HG03558 (cell line): ENCODE data around the gene DHRS12.

ENCODE experiments used
- ATAC-seq: cut with Tn5 transposase; IDR thresholded peaks from one replicate; pipeline ENCODE4 v1.9.1; 2021; ENCODE audit warnings: moderate number of reproducible peaks; ENCODE audit not compliant: unreplicated experiment; ENCODE audit errors: extremely low read depth

The DHRS12 gene

DNA sequence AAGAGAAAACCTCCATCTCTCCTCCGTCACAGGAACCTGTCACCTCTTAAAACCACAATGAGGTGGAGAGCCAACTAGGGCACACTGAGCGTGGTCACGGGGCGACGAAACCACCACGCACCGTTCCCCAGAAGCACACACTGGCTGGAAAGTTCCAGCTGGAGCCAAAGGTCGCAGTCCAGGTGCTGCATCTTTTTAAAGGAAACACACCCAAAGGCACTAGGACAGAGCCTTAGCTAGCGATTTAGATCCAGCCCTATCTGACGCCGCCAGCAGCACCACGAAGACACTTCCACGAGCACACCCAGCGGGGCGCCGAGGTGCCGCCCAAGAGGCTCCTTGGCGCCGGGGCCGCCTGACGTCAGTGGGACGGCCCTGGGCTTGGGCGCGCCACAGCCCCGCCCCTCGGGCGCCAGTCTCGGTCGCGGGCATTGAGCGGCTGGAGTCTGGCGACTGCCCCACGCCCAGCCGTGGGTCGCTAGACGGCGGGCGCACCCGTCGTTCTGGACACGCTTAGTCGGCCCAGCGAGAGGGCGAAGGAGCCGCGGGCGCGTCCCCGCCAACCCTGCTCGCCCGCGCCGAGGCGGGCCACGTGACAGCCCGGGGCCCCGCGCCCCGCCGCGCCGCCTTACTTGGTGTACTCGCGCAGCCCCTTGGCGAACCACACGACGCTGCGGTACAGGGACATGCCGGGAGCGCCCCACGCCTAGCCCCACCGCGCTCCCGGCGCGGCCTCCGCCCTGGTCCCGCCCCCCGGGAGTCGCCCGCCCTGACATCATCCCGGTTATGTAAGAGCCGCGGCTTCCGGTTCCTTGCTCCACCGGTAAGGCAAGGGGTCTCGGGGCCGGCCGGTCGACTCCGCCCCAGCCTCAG is at the start of gene DHRS12:
TSS of gene DHRS12 (minus strand) at position 742 of the 873 bp plus-strand sequence. CDS start 4,504 bp downstream, outside the sequence.
- peak; percentile 61 for ATAC-seq

- ATAC-seq: no peak
These were observed 45.5 kb upstream of the DHRS12 start for GRCh38 chr13:51849145-51850101.

DNA sequence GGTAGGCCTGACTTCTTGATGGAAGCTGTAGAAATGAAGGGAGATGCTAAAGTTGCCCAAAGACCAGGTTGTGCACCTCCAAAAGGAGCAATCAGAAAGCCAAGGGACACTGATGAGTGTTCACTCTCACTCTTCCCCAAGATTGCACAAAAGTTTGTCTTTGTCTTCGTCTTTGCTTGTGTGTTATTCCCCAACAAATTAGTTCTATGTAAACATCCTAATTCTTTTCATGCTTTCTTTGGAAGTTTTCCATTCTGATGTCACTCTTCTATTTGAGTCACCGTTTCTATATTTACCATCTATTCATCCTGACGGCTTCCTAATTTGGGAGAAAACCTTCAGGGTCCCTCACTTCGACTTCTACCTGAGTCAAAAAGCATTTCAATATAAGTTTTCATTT is 44.7 kb upstream of the DHRS12 start:
- no peak for ATAC-seq

DNA sequence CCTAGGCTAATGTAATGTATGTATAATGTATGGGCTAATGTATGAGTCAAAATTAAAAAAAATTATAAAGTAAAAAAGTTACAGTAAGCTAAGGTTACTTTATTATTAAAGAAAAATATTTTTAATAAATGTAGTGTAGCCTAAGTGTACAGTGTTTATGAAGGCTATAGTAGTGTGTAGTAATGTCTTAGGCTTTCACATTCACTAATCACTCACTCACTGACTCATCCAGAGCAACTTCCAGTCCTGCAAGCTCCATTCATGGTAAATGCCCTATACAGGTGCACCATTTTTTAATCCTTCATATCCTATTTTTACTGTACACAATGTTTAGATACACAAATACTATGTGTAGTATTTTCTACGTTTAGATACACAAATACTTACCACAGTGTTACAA is 42.8 kb upstream of the DHRS12 start:
- ATAC-seq: no peak

DNA sequence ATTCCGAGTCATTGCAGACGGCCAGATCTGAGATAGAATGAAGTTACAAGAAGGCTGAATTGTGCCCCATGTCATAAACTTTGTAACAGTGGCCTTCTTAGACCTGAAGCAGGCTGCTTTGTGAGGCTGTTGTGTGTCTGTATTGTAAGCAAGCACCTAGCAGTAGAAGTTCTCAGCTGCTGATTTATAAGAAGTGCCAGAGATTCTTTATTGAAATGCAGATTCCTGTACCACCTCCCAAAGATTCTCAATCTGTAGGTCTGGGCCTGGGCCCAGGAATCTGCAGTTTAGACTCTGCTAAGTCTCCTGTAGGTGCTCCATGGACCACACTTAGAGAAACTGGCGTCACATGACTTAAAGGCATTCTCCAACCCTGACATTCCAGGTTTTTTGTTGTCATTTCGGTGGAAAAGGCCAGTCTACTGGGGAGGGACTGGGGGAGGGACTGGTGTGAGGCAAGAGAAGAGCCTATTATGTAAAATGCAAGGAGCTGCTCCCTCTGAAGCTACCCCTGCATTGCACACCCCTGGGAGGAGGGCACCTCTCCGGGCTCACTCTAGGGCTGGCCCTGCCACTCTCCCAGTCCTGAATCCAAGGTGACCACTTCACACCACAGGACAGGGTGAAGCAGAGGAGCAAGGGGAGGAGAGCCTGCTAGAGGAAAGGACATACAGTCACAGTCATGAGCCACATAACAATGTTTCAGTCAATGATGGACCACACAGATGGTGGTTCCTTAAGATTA is 41.8 kb upstream of the DHRS12 start:
- ATAC-seq: no peak

DNA sequence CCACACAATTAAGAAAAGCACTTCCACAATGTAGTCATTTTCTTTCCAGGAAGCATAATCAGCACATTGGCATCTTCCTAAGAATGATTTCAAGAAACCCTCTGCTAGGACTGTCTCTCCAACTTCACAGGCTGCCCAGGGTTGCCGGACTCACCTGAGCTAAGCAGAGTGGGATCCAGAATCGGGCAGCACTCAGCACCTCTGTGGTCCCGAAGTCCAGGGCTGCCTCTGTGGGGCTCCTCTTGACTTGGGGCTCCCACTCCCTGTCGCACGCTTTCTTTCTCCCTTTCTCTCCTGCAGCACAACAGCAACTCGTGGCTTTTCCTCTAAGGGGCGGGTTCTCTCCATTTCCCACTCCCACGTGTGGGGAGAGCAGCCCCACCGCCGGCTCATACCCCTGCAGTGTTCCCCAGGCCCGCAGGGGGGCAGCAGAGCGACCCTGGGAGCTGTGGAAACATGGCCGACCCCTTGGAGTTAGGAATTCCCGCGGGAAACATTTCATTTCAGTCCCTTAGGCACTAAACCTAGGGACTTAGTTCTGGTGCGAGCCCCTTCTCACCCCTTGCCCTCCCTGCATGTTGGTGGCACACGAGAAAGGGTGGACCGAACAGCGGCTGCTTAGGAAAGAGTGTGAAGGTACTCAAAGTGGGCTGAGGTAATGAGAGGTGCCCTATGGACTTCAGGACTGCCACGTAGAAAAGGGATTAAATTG is 41.1 kb upstream of the DHRS12 start, which contains the start of gene TMEM272:
TSS of gene TMEM272 (minus strand) at position 316 of the 712 bp plus-strand sequence. CDS start 6,647 bp downstream, outside the sequence.
- ATAC-seq: no peak

- no peak for ATAC-seq
These were observed 39.6 kb upstream of the DHRS12 start for GRCh38 chr13:51843529-51843928.

DNA sequence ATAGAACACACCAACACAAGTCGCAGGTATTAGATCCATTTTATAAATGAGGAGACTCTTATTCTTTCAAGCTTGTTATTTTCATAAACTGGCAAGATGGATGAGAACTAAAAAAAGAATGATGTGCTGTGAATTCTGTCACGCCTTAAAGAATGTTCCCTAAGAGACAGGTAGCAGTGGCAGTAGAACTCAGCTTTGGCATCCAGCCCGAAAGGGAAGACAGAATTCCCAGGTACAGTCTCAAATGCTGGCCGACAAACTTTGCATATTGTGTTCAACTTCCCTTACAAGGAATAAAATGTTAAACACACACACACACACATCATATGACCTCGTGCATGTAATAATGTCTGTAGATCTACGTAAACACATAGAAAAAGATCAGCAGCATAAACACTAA is 37.8 kb upstream of the DHRS12 start:
- no peak for ATAC-seq

DNA sequence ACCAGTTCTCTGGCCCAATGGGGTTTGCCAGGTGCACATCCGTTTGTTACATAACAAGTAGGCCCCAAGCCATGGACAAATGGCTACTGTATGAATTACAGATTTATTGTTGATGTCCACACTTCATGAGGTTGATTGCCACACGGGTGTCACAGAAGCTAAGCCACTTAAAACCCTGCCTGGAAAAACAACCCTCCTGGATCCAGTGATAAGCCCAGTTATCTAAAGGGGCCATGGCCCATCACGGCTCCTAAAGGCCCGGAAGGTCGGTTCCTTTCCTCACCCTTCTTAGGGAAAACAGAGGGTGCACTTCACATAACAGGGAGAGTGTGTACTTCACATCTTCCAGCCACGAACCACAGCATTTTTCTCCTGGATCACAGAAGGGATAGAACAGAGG is 37.0 kb upstream of the DHRS12 start:
- no peak for ATAC-seq

DNA sequence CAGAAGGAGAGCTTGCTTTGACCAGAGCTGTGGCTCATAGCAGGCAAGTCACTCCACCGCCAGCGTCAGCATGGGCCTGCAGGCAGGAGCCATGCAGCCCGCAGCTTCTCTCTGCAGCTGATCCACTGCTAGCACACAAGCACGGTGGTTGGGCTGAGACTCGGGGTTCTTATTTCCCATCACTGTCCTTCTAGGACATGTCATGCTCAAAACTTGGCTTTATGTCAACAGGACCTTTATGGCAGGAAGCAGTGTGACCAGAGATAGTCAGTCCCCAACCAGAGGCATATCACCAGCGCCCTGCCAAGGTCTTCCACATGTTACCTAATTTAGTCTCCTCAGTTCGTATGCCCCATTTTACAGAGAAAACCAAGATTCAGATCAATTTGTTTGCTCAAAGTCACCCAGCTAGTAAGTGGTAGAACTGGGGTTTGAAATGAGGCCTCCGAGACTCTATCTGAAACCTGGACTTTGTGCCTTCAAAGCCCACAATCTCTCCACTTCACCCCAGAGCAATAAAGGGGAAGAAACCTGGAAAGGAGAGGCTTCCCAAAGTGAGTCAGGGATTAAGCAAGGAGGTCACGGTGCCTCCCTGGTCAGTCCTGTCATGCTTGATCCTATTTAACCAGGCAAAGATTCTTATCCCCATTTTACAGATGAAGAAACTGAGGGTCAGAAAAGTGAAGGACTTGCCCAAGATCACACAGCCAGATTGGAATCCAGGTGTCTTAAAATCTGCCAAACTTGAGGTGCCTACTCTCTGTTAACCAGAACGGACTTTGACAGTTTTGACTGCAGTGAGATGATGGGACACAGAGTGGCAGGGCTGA is 36.0 kb upstream of the DHRS12 start:
- ATAC-seq: no peak

- no peak for ATAC-seq
These were observed 34.4 kb upstream of the DHRS12 start for GRCh38 chr13:51838240-51838846.

DNA sequence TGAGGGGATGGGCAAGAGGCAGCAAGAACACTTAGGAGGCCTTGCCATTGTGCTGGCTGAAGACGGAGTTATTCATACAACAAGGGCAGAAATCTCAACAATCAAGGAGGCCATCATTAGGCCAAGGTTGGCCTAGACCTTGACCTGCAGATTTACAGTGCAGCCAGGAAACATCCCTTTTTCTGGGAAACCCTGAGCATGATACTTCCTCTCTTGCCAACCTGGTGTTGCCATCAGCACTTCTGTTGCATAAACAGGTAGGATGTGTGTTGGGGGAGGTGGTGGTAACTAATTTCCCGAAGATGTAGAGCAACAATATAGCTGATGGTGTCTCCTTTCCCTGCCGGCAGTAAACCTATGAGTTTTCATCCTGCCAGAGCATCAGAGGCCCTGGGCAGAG is 33.1 kb upstream of the DHRS12 start:
- ATAC-seq: no peak

GRCh38 chr13:51834581-51835171 is 30.7 kb upstream of the DHRS12 start:
- no peak for ATAC-seq

GRCh38 chr13:51833980-51834379 is 30.0 kb upstream of the DHRS12 start:
- no peak for ATAC-seq

GRCh38 chr13:51832471-51833152 is 28.6 kb upstream of the DHRS12 start:
- no peak for ATAC-seq

- no peak for ATAC-seq
These were observed 27.6 kb upstream of the DHRS12 start for GRCh38 chr13:51831519-51831918.

GRCh38 chr13:51829568-51829899 is 25.6 kb upstream of the DHRS12 start:
- no peak for ATAC-seq
